WERI-Rb-1 (cell line): ENCODE results near the gene PCGF2.

ENCODE experiments used
- DNase-seq: peaks from one replicate; pipeline ENCODE4 v3.0.0-alpha.2; 2020
- H3K27ac ChIP-seq: fragments of 250-450 bp; sonication (Bioruptor Pico); 2 replicates; pipeline ENCODE4 v1.5.1; 2020; ENCODE audit warnings: mild to moderate bottlenecking, moderate library complexity
- H3K27me3 ChIP-seq: fragments of 250-450 bp; sonication (Bioruptor Pico); 2 replicates; pipeline ENCODE4 v1.5.1; 2021; ENCODE audit warnings: mild to moderate bottlenecking, low read depth, moderate library complexity; ENCODE audit not compliant: insufficient read depth, severe bottlenecking
- H3K36me3 ChIP-seq: fragments of 250-450 bp; sonication (Bioruptor Pico); 2 replicates; pipeline ENCODE4 v1.5.1; 2020; ENCODE audit warnings: mild to moderate bottlenecking, moderate library complexity
- H3K4me3 ChIP-seq: 2 replicates; pipeline ENCODE4 v1.5.1; 2011; ENCODE audit warnings: low read depth, mild to moderate bottlenecking, control low read depth, low read length
- H3K9me3 ChIP-seq: fragments of 250-450 bp; sonication (Bioruptor Pico); 2 replicates; pipeline ENCODE4 v1.5.1; 2021; ENCODE audit warnings: mild to moderate bottlenecking, moderate library complexity; ENCODE audit not compliant: severe bottlenecking
- CTCF ChIP-seq: IDR thresholded peaks from 2 replicates; pipeline ENCODE4 v1.5.1; 2011; ENCODE audit warnings: low read depth, mild to moderate bottlenecking, control low read depth, inconsistent platforms, low read length

The PCGF2 gene

DNA sequence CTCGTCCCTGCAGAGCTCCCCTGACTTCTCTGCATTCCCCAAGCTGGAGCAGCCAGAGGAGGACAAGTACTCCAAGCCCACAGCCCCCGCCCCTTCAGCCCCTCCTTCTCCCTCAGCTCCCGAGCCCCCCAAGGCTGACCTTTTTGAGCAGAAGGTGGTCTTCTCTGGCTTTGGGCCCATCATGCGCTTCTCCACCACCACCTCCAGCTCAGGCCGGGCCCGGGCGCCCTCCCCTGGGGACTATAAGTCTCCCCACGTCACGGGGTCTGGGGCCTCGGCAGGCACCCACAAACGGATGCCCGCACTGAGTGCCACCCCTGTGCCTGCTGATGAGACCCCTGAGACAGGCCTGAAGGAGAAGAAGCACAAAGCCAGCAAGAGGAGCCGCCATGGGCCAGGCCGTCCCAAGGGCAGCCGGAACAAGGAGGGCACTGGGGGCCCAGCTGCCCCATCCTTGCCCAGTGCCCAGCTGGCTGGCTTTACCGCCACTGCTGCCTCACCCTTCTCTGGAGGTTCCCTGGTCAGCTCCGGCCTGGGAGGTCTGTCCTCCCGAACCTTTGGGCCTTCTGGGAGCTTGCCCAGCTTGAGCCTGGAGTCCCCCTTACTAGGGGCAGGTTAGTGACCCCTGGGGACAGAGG lies 31.6 kb downstream of the PCGF2 start:
- no peak for TF ChIP-seq CTCF
- no peak overlapping the region for H3K27ac ChIP-seq
- H3K4me3 ChIP-seq = no peak overlapping the region
- no peaks in the 10 kb centered on the region for H3K27me3 ChIP-seq
- peaks cover 92% of the 10 kb centered on the region for H3K36me3 ChIP-seq
- no peak for DNase-seq
- H3K9me3 ChIP-seq = no peaks in the 10 kb centered on the region

DNA sequence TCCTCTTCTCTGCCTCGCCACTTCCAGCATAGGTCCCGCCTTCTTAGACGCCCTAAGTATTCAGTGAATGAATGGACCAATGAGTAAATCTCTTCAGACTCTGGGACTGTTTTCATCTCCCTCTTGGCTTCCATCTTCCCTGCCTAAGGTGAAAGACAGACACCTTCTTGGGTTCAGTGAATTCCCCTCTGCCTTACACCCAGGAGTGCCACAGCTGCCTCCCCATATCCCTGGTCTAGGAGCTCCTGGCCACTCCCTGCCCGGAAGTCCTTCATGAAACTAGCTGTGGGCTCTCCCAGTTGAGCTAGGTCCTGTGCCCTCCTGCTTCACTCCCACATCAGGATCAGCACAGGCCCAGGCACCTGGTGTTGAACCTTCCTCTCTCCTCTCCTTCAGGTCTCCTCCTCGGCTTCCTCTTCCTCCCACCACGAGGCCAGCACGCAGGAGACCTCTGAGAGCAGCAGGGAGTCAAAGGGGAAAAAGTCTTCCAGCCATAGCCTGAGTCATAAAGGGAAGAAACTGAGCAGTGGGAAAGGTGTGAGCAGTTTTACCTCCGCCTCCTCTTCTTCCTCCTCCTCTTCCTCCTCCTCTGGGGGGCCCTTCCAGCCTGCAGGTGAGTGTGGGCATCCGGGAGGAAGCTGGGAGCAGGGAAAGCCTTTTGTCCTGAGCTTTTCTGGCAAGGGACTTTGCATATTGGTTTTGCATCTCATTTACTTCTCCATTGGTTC lies 32.8 kb downstream of the PCGF2 start:
- no peak overlapping the region for H3K27ac ChIP-seq
- TF ChIP-seq CTCF = no peak
- H3K36me3 ChIP-seq = peaks cover 91% of the 10 kb centered on the region
- H3K4me3 ChIP-seq = no peak overlapping the region
- H3K27me3 ChIP-seq = no peaks in the 10 kb centered on the region
- H3K9me3 ChIP-seq = no peaks in the 10 kb centered on the region
- DNase-seq = no peak

DNA sequence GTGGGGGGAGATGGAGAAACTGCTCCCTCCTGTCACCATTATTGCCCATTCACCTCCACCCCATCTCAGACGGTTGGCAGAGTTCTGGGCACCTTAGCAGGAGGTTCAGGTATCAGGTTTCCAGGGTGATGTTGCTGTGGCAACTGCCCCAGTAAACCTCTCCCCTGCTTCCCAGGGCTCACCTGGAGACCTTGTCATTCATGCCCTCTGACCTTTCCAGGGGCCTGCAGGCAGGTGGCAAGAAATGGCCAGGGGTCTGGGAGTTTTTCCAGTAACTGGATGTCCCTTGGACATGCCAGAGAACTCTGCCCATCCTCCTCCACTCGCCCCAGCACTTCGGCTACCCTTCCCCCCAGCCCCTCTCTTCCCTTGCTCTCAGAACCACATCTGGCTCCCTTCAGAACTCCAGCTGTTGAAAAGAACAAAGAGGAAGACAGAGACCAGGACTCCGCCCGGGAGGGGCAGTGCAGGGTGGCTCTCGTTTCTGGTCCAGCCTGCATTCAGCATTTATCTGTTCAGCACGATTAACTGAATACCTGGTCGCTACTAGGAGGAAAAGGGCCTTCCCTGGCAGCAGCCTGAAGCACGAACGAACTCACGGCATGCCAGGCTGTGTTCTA lies 34.6 kb downstream of the PCGF2 start:
- Histone ChIP-seq H3K36me3 (peaks cover 97% of the 10 kb centered on the region), H3K4me3 (no peak overlapping the region), H3K27me3 (no peaks in the 10 kb centered on the region), H3K27ac (no peak overlapping the region), H3K9me3 (no peaks in the 10 kb centered on the region)
- no peak for TF ChIP-seq CTCF
- no peak for DNase-seq

- Histone ChIP-seq H3K27me3 (no peaks in the 10 kb centered on the region), H3K4me3 (no peak overlapping the region), H3K9me3 (no peaks in the 10 kb centered on the region), H3K27ac (no peak overlapping the region), H3K36me3 (peaks cover 97% of the 10 kb centered on the region)
- no peak for DNase-seq
- no peak for TF ChIP-seq CTCF
Measured at GRCh38 chr17:38712593-38712992, 35.5 kb downstream of the PCGF2 start.

GRCh38 chr17:38711792-38712571 lies 36.2 kb downstream of the PCGF2 start:
- no peaks in the 10 kb centered on the region for H3K9me3 ChIP-seq
- peaks cover 97% of the 10 kb centered on the region for H3K36me3 ChIP-seq
- H3K27me3 ChIP-seq = no peaks in the 10 kb centered on the region
- no peak overlapping the region for H3K4me3 ChIP-seq
- TF ChIP-seq CTCF = no peak
- no peak for DNase-seq
- H3K27ac ChIP-seq = no peak overlapping the region
